GM12873 (cell line): Measurements from ENCODE around the gene CACUL1.

ENCODE experiments used
- CTCF ChIP-seq: IDR thresholded peaks from 2 replicates; pipeline ENCODE4 v1.5.1; 2012; ENCODE audit warnings: low read depth, mild to moderate bottlenecking, moderate library complexity, low read length, control low read depth; ENCODE audit not compliant: insufficient read depth; ENCODE audit errors: missing control alignments

CACUL1 gene

DNA sequence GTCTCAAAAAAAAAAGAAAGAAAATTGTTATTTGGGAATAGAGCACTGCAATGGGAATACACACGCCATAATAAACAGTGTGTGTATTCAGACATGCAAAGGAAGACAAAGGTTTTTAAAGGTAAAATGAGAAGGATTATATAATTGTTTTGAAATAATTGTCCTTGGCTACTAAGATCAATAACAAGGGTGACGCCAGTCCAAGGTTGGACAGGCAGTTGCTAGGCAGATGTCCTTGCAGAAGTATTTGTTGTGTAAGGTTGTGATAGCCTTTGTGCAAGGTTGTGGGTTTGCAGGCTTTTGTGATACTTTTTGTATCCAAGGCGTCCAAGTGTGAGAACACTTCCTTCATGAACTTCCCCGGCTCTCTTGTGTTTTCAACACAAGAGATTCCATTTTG is 87.0 kb downstream of the CACUL1 start:
- TF ChIP-seq CTCF, result no peak

DNA sequence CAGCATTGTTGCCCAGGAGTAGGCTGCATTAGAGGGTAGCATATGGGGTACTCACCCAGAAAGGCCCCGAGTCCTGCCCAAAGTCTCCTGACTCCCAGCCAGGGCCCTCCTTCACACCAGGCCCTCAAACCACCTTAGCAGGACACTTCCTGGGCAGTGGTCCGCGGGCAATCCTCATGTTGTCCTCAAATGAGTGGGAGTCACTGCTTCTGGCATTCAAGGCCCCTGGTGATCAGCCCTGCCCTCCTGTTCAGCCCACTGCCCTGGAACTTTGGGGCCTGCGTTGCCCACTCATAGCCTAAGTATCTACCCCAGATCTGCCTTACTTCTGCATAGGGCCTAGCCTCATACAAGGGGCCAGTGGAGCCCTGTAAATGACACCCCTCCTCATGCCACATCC is 88.4 kb downstream of the CACUL1 start:
- TF ChIP-seq CTCF, result no peak

- TF ChIP-seq CTCF, result no peak
Measured at GRCh38 chr10:118664321-118664720, 90.4 kb downstream of the CACUL1 start.

GRCh38 chr10:118663176-118663575 is 91.6 kb downstream of the CACUL1 start:
- no peak for TF ChIP-seq CTCF

DNA sequence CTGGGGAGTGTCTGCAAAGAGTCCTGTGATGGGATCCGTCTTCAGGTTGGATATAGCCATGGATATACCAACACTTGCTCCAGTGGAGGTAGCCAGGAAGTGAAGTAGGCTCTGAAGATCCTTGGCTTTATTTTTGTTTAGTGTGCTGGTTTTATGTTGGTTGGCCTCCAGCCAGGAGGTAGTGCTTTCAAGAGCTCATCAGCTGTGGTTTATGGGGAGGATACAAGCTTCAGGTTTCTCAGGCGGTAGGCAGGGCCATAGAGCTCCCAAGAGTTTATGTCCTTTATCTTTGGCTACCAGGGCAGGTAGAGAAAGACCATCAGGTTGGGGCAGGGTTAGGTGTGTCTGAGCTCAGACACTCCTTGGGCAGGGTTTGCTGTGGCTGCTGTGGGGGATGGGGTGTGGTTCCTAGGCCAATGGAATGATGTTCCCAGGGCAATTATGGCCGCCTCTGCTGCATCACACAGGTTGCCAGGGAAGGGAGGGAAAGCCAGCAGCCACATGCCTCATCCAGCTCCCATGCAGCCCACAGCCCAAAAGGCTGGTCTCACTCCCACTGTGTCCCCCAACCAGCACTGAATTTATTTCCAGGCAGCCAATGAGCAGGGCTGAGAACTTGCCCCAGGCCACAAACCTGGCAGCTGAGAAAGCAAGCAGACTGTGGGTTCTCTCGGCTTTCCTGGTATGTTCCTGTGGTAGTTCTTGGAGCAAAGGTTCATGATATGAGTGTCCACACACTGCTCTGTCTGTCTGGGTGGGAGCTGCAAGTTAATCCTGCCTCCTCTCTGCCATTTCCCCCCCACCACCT is 92.3 kb downstream of the CACUL1 start:
- no peak for TF ChIP-seq CTCF

- TF ChIP-seq CTCF, result no peak
Measured at GRCh38 chr10:118658762-118659161, 96.0 kb downstream of the CACUL1 start.

DNA sequence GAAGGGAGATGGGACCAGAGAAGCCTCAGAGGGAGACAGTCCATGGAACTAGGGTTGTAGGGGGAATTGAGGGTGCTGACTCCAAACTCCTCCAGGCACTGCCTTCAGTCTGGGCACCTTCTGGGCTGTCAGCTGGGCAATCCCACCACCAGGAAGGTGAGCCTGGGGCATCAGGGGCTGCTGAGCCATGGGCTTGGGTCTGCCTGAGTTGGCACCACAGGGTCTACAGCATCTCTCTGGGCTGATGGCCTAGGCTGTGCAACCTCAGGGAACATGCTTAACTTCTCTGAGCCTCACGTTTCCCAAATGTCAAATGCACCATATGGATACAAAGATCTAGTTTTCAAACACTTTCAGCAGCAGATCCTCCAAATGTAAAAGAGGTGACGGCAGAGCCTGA is 112.5 kb downstream of the CACUL1 start:
- no peak for TF ChIP-seq CTCF
